Limb (tissue), 2 donors: ENCODE measurements around the gene KNG1.
"Not testable (repeated sequence)": the region's sequence is repeated elsewhere in the genome, so short reads cannot be mapped to it uniquely, and the experiment has no call there.

Experiments used
- DNase-seq, 2 donors: peaks; one replicate each; pipeline ENCODE4 v3.0.0-alpha.2; 2016; ENCODE audit errors: extremely low spot score in 2 of 2

Gene KNG1

GRCh38 chr3:186717039-186717457, at the start of gene KNG1:
Gene KNG1 (plus strand): TSS chr3:186717359. CDS start chr3:186717543, 184 bp downstream.
- DNase-seq, result no peak

- no peak for DNase-seq
Measured at GRCh38 chr3:186668426-186668825, 48.7 kb upstream of the KNG1 start.

DNA sequence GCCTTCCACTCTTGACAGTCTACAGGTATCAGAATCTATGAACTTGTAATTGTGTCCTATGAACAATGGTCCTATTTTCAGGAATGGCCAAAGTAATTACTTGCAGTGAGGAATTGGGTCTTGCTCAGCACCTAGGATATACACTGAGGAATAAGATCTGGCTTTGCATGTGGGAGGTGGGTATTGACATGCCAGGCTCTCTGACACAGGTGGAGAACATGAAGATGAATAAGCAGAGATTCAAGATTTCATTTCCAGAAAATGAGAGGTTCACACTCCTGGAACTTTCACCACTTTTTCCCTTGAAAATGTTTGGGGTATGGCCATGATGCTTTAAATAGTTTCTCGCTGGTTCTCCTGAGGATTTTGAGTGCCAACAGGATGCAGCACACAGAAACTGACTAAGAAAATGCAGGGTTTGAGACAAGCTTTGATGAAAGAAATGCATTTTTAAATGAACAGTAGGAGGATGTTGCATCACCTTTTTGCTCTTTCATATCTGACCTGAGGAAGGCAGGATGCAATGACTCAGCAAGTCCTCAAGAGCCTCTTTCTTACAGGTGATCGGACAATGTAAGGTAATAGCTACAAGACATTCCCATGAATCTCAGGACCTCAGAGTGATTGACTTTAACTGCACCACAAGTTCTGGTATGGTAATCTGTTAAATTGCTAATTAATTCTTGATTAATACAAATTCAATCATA, 47.6 kb upstream of the KNG1 start:
- DNase-seq, result no peak

- no peak for DNase-seq
Measured at GRCh38 chr3:186670155-186670554, 47.0 kb upstream of the KNG1 start.

DNA sequence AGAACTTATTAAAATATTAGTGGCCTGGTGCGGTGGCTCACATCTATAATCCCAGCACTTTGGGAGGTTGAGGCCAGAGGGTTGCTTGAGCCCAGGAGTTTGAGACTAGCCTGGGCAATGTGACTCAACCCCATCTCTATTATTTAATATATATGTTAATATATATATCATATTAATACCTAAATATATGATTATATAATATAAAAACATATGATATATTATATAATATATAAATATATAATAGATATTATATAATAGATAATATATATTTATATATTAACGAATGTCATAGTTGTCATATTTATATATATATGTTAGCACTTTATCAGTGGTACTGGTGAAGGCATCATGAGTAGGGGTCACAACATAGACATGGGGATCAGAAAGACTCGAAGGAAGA, 46.1 kb upstream of the KNG1 start:
- no peak for DNase-seq

DNA sequence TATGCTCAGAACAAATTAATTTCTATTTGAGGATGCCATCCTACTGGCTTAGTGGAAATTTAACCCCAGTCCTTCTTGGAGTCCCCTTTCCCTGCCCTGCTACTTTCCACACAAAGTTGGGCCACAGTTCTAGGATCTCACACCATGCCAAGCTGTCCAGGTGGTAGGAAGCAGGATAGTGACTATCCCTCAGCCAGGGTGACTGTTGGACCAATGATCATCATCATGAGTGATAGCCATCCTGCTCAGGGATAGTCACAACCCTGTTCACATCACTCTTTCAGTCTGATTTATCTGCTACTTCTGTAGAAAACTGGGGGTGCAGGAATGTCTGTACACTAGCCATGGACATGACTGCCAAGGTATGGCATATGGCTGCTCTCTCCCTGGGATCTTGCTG, 38.6 kb upstream of the KNG1 start:
- no peak for DNase-seq

- no peak for DNase-seq
Measured at GRCh38 chr3:186679151-186679550, 38.0 kb upstream of the KNG1 start.

GRCh38 chr3:186680869-186681268, 36.3 kb upstream of the KNG1 start:
- no peak for DNase-seq

- no peak for DNase-seq
Measured at GRCh38 chr3:186682812-186683211, 34.3 kb upstream of the KNG1 start.

DNA sequence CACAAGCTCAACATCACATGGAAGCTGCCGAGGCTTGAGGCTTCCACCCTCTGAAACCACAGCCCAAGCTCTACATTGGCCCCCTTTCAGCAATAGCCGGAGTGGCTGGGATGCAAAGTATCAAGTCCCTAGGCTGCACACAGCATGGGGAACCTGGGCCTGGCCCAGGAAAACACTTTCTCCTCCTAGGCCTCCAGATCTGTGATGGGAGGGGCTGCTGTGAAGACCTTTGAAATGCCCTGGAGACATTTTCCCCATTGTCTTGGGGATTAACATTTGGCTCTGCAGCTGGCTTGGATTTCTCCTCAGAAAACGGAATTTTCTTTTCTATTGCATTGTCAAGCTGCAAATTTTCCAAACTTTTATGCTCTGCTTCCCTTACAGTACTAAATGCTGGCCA, 33.2 kb upstream of the KNG1 start:
- DNase-seq, result no peak

GRCh38 chr3:186686475-186686874, 30.7 kb upstream of the KNG1 start:
- DNase-seq, result not testable (repeated sequence)

DNA sequence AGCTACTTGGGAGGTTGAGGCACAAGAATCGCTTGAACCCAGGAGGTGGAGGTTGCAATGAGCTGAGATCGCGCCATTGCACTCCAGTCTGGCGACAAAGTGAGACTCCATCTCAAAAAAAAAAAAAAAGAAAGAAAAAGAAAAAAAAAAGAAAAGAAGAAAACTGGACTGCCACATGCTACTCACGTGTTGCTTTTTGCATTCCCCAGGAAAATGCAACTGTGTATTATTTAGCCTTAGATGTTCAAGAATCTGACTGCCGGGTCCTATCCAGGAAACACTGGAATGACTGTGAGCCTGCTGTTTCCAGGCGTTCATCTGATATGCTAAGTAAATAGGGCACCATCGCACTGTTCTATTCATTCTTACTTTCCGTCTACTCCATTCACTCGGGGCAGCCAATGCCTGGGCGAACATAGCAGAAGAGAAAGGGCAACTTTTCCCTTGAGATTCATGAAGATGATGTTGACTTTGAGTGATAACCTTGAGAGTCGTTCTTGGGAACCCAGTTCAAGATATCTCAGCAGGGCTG, 30.0 kb upstream of the KNG1 start:
- DNase-seq, result no peak

- not testable (repeated sequence) for DNase-seq
Measured at GRCh38 chr3:186690304-186690703, 26.9 kb upstream of the KNG1 start.

- no peak for DNase-seq
Measured at GRCh38 chr3:186691676-186692075, 25.5 kb upstream of the KNG1 start.

- no peak for DNase-seq
Measured at GRCh38 chr3:186693843-186694242, 23.3 kb upstream of the KNG1 start.

GRCh38 chr3:186694288-186695032, 22.7 kb upstream of the KNG1 start:
- no peak for DNase-seq

DNA sequence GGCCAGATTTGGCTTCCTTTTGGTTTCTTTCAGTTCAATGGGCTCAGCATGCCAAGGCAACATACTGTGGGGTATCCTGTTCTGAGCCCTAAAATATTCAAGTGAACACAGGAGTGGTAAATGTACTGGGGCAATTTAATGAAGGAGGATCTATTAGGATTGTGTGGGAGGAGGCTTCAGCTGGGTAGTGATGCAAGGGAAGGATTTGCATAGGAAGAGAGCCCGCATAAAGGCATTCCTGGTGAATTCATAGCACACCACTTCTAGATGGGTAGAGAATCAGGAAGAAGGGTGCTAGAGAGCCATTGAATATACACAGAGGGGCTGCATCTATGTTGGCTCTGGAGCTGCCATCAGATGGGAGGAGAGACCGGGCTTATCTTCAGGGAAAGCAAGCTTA, 20.6 kb upstream of the KNG1 start:
- DNase-seq, result no peak

DNA sequence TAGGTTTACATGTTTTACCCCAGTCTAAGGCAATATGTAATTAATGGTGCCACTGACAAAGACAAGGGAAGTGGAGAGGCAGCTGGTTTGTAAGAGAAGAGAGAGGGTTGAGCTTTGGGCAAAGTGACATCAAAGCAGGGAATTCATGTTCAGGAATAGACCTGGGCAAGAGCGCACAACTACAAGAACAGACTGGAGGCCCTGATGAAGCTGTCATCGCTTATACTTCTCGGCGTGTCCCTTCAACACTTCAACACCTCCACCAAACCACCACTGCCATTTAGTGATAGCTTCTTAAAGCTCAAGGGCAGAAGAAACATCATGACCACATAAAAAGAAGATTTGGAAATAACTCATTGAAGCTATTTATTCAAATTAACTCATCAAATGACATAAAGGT, 19.6 kb upstream of the KNG1 start:
- DNase-seq, result no peak

GRCh38 chr3:186700267-186700666, 16.9 kb upstream of the KNG1 start:
- DNase-seq, result no peak

DNA sequence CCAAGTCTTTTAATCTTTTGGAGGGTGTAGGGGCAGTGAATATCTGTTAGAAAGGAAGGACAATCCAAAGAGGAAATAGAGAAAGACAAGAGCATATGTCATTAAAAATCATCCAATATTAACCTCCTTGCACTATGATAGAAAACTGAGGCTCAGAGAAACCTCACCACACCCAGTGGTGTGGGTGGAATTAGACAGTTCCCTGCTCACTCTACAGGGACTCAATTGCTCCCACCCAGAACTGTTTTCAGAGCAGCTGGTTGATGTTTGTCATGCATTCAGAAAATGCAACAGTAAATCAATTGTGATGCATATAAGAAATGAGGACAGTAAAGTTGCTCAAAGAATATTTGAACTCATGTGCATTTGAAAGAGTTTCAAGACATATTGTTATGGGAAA, 14.7 kb upstream of the KNG1 start:
- not testable (repeated sequence) for DNase-seq

DNA sequence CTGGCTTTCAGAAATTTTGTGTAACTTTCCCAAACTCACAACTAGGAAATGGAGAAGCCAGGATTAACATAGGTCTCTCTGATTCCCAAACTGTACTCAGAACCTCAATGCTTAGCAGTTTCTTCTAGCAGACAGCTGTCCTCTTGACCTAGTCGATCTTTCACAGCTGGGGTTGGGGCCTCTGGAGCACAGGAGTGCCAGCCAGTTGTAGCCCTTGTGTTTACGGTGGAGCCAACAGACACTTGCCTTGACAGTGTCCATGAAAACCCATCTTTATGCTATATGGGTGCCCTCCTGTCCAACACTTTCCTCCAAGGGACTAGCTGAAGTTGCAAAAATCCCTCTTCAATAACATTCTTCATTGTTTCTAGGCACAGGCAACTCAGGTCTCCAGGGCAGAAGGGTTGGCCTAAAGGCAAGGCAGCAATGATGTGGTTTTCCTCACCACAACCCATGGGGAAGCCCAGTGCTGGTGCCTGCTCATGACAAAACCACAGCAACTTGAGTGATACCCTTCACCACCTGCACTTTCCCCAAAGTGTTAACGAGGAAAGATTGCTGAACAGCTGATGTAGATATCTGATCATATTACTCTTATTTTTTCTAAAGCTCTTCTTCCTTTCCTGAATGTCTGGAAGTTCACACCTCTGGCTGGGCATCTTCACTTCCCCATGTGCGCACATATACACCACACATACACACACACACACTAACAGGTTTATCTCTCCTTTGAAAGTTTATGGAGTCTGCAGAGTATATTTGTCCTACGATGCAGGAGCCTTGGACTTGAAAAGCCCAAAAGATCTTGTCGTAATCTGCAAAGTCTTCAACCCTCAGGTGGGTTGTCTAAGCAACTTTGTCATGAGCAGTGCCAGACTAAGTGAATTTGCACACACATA, 11.0 kb upstream of the KNG1 start:
- no peak for DNase-seq
